Natural killer cell (primary cell): ENCODE data around the gene ARID4A. TPM values are rescaled to one million over a fixed set of nuclear protein-coding genes. Genes with fewer than 3 reads are reported as not detected.

Experiments
- ATAC-seq, 3 donors: fragments of 150-1000 bp in 2 of 3; fragments of 200-7000 bp in 1 of 3; cut with Tn5 transposase; 1 replicate in 1 of 3; 2 replicates in 2 of 3; pipeline ENCODE4 v1.10.0; 2021; ENCODE audit warnings: mild to moderate bottlenecking in 2 of 3, moderate library complexity in 2 of 3
- DNase-seq, 2 donors: peaks; one replicate each; pipeline versions ENCODE4 v3.0.0 to v3.0.0-alpha.2; 2013 to 2021; ENCODE audit warnings: mixed read lengths in 1 of 2
- H3K27ac ChIP-seq: one replicate; pipeline ENCODE4 v1.5.1; 2013; ENCODE audit warnings: mild to moderate bottlenecking, low read length
- H3K27me3 ChIP-seq: one replicate; pipeline ENCODE4 v1.6.1; 2013; ENCODE audit warnings: low read length; ENCODE audit not compliant: control insufficient read depth, insufficient read depth
- H3K36me3 ChIP-seq: one replicate; pipeline ENCODE4 v1.6.1; 2013; ENCODE audit warnings: low read length; ENCODE audit not compliant: control insufficient read depth, insufficient read depth
- H3K4me1 ChIP-seq: one replicate; pipeline ENCODE4 v1.6.1; 2013; ENCODE audit warnings: low read length; ENCODE audit not compliant: control insufficient read depth, insufficient read depth
- H3K4me3 ChIP-seq: one replicate; pipeline ENCODE4 v1.5.1; 2013; ENCODE audit warnings: low read length
- H3K9me3 ChIP-seq: one replicate; pipeline ENCODE4 v1.6.1; 2013; ENCODE audit warnings: low read length; ENCODE audit not compliant: control insufficient read depth, insufficient read depth
- H3K27ac Mint-ChIP-seq, 2 donors: one replicate each; pipeline ENCODE4 v1.8.0; 2022; ENCODE audit warnings: mild to moderate bottlenecking in 2 of 2, mixed read lengths in 2 of 2, moderate library complexity in 1 of 2
- H3K27me3 Mint-ChIP-seq, 2 donors: one replicate each; pipeline ENCODE4 v1.8.0; 2022; ENCODE audit warnings: low read depth in 2 of 2, mixed read lengths in 2 of 2
- H3K36me3 Mint-ChIP-seq: one replicate; pipeline ENCODE4 v1.8.0; 2022; ENCODE audit warnings: mixed read lengths
- H3K4me1 Mint-ChIP-seq, 2 donors: one replicate each; pipeline ENCODE4 v1.8.0; 2022; ENCODE audit warnings: mixed read lengths in 2 of 2
- H3K4me3 Mint-ChIP-seq: one replicate; pipeline ENCODE4 v1.8.0; 2022; ENCODE audit warnings: mild to moderate bottlenecking, moderate library complexity, mixed read lengths
- H3K9me3 Mint-ChIP-seq, 2 donors: one replicate each; pipeline ENCODE4 v1.8.0; 2022; ENCODE audit warnings: mixed read lengths in 2 of 2
- CTCF ChIP-seq: fragments of 200-600 bp; IDR thresholded peaks from one replicate; pipeline ENCODE4 v1.8.0; 2022; ENCODE audit warnings: antibody characterized with exemption
- WGBS: methylation state at CpG from one replicate; pipeline ENCODE4 v1.1.7; 2013; ENCODE audit warnings: missing lambda C conversion rate; ENCODE audit not compliant: insufficient coverage; 5-methylcytosine and 5-hydroxymethylcytosine counted together
- intact Hi-C: fragments of 100-400 bp; cut with micrococcal nuclease; formaldehyde crosslinking; loops from one replicate; pipeline ENCODE4 v1.14.2; 2022
- total RNA-seq, 4 donors: library from RNA; stranded (reverse); fragments of 120-200 nt in 1 of 4; gene quantifications; one replicate each; pipeline versions ENCODE4 v1.2.3 to v1.2.4, GENCODE V29; 2013 to 2022

Gene ARID4A
- total RNA-seq, 3 donors from 2014 or later (not counting 1 experiment from before 2014, with no cell fraction given) = 89.3 to 113 (median 90.1) TPM

GRCh38 chr14:58297412-58297761, 968 bp upstream of the ARID4A start:
- Mint-ChIP-seq H3K4me3 (no peak overlapping the region), H3K27me3 (no peaks in the 10 kb centered on the region), H3K36me3 (peaks cover 5% of the 10 kb centered on the region), H3K9me3 (no peaks in the 10 kb centered on the region), H3K27ac (no peak overlapping the region), H3K4me1 (peaks cover 33 to 46% of the 10 kb centered on the region in 2 donors)
- peaks cover 27% of the 10 kb centered on the region for H3K36me3 ChIP-seq
- H3K4me1 ChIP-seq = peaks cover 11% of the 10 kb centered on the region
- no peak for ATAC-seq
- intact Hi-C loops = no loop called here
- peak overlapping the region; percentile 97 for H3K27ac ChIP-seq
- 0% methylated on average over 10 of the region's 10 CpGs for WGBS
- H3K27me3 ChIP-seq = no peaks in the 10 kb centered on the region
- DNase-seq = no peak
- H3K9me3 ChIP-seq = no peaks in the 10 kb centered on the region
- no peak for TF ChIP-seq CTCF
- H3K4me3 ChIP-seq = peak overlapping the region; percentile 79

- Mint-ChIP-seq H3K27me3 (no peaks in the 10 kb centered on the region), H3K9me3 (no peaks in the 10 kb centered on the region), H3K4me1 (peaks cover 27 to 40% of the 10 kb centered on the region in 2 donors), H3K4me3 (no peak overlapping the region), H3K27ac (no peak overlapping the region), H3K36me3 (peaks cover under 1% of the 10 kb centered on the region)
- peak; percentile 82 to 95 (median 85) for ATAC-seq
- peak; percentile 96 to 100 for DNase-seq
- intact Hi-C loops = loop anchor here (1.0 kb wide), 4 partner anchors 33 to 129 kb away; partner anchors contain the start of genes ACTR10, KIAA0586, PSMA3 and TIMM9
- Histone ChIP-seq H3K4me3 (peak overlapping the region; percentile 96), H3K27ac (peak overlapping the region; percentile 97), H3K4me1 (peaks cover 11% of the 10 kb centered on the region), H3K36me3 (peaks cover 25% of the 10 kb centered on the region), H3K27me3 (no peaks in the 10 kb centered on the region), H3K9me3 (no peaks in the 10 kb centered on the region)
- WGBS = under 1% methylated on average over 40 of the region's 40 CpGs
- TF ChIP-seq CTCF = no peak
Measured at GRCh38 chr14:58297762-58298476, 436 bp upstream of the ARID4A start.

- DNase-seq (peak; percentile 32 to 50), ATAC-seq (no peak)
- Mint-ChIP-seq H3K9me3 (no peaks in the 10 kb centered on the region), H3K4me1 (peaks cover 26 to 29% of the 10 kb centered on the region in 2 donors), H3K27me3 (no peaks in the 10 kb centered on the region), H3K27ac (peak overlapping the region; percentile 92 to 96), H3K36me3 (no peaks in the 10 kb centered on the region), H3K4me3 (no peak overlapping the region)
- under 1% methylated on average over 46 of the region's 48 CpGs for WGBS
- no peaks in the 10 kb centered on the region for H3K27me3 ChIP-seq
- H3K4me1 ChIP-seq = peaks cover 11% of the 10 kb centered on the region
- intact Hi-C loops = no loop called here
- peak overlapping the region; percentile 63 for H3K27ac ChIP-seq
- TF ChIP-seq CTCF = no peak
- no peaks in the 10 kb centered on the region for H3K9me3 ChIP-seq
- H3K4me3 ChIP-seq = peak overlapping the region; percentile 96
- peaks cover 27% of the 10 kb centered on the region for H3K36me3 ChIP-seq
Measured at GRCh38 chr14:58299401-58300330, 1.3 kb downstream of the ARID4A start.
